ENCODE data around the gene TASL.
"Not testable (repeated sequence)": the region's sequence is repeated elsewhere in the genome, so short reads cannot be mapped to it uniquely, and the experiment has no call there.

TASL gene

DNA sequence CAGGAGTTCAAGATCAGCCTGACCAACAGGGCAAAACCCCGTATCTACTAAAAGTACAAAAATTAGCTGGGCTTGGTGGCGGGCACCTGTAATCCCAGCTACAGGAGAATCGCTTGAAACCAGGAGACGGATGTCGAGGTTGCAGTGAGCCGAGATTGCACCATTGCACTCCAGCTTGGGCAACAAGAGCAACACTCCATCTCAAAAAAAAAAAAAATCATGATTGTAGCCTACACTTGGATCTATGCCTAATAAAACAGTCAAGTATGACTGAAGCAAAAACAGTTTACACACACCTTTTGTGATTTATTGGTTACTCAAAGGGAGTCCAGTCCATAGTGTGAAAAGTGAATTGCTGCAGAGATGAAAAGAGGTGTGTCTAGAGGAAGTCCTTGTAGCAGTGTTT is 34.7 kb upstream of the TASL start:
- H3K23ac ChIP-seq (ENCODE audit: low read length), result no peak overlapping the region
- H3K18ac ChIP-seq (ENCODE audit: low read length), result no peak overlapping the region
- no peaks in the 10 kb centered on the region for H3K79me1 ChIP-seq (ENCODE audit: low read length)
- no peaks in the 10 kb centered on the region for H3K36me3 ChIP-seq (ENCODE audit: control insufficient read depth in 1 of 2, insufficient read depth in 2 of 2, low read length in 2 of 2)
- H2BK5ac ChIP-seq (ENCODE audit: low read depth, low read length, poor library complexity), result no peak overlapping the region
- H4K12ac ChIP-seq (ENCODE audit: low read depth, low read length), result no peak overlapping the region
- H3K79me2 ChIP-seq (ENCODE audit: control insufficient read depth, insufficient read depth, low read length, poor library complexity), result no peaks in the 10 kb centered on the region
- DNase-seq, result no peak
- no peak overlapping the region for H3K4ac ChIP-seq (ENCODE audit: low read depth, low read length)
- H2AK5ac ChIP-seq (ENCODE audit: low read length), result no peak overlapping the region
- H2AFZ ChIP-seq (ENCODE audit: insufficient read depth, low read length, poor library complexity), result no peak overlapping the region
- no peaks in the 10 kb centered on the region for H3K4me1 ChIP-seq (ENCODE audit: control insufficient read depth in 1 of 2, insufficient read depth in 2 of 2, low read length in 2 of 2)
- H3K27ac ChIP-seq (ENCODE audit: low read depth, low read length), result no peak overlapping the region
- H4K8ac ChIP-seq (ENCODE audit: low read depth, low read length), result no peak overlapping the region
- H4K91ac ChIP-seq (ENCODE audit: low read depth, low read length), result no peak overlapping the region
- H3K4me2 ChIP-seq (ENCODE audit: low read length), result no peak overlapping the region
- no CpG with 5 or more reads among the region's 6 CpGs for WGBS (ENCODE audit: extremely low coverage, insufficient coverage, insufficient read length)
- H3K14ac ChIP-seq (ENCODE audit: low read length), result no peak overlapping the region
- H3K9ac ChIP-seq (ENCODE audit: low read length), result no peak overlapping the region
- H3K9me3 ChIP-seq (ENCODE audit: insufficient read depth, low read depth, low read length), result no peaks in the 10 kb centered on the region
- H2BK12ac ChIP-seq (ENCODE audit: low read length), result no peak overlapping the region
- no peaks in the 10 kb centered on the region for H3K27me3 ChIP-seq (ENCODE audit: insufficient read depth, low read length)
- no peak overlapping the region for H2BK120ac ChIP-seq (ENCODE audit: insufficient read depth, low read length, poor library complexity)
- no peak overlapping the region for H3K4me3 ChIP-seq (ENCODE audit: low read depth, low read length)

DNA sequence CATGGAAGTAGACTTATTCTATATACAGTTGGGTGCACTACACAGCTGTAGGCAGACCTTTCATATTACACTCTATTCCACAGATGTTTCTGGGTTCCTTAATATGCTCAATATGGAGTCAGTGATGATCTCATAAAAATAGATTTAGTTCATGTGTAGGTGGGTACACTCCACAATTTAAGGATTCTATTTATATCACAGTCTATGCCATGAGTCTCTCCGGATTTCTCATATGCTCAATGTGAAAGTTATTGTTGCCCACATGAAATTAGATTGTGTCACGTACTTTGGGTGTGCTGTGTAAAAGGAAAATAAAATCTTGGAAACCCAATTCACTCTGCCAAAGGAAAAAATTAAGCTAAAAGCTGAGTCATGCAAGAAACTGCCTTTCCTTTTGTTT is 32.5 kb upstream of the TASL start:
- no peak overlapping the region for H3K4me2 ChIP-seq (ENCODE audit: low read length)
- no peak overlapping the region for H4K91ac ChIP-seq (ENCODE audit: low read depth, low read length)
- H3K9ac ChIP-seq (ENCODE audit: low read length), result no peak overlapping the region
- H3K9me3 ChIP-seq (ENCODE audit: insufficient read depth, low read depth, low read length), result no peaks in the 10 kb centered on the region
- no peaks in the 10 kb centered on the region for H3K79me1 ChIP-seq (ENCODE audit: low read length)
- H4K12ac ChIP-seq (ENCODE audit: low read depth, low read length), result no peak overlapping the region
- H4K8ac ChIP-seq (ENCODE audit: low read depth, low read length), result no peak overlapping the region
- no peak overlapping the region for H3K4me3 ChIP-seq (ENCODE audit: low read depth, low read length)
- no peak overlapping the region for H2BK5ac ChIP-seq (ENCODE audit: low read depth, low read length, poor library complexity)
- H3K27me3 ChIP-seq (ENCODE audit: insufficient read depth, low read length), result no peaks in the 10 kb centered on the region
- no peak overlapping the region for H3K23ac ChIP-seq (ENCODE audit: low read length)
- H3K14ac ChIP-seq (ENCODE audit: low read length), result no peak overlapping the region
- H3K4ac ChIP-seq (ENCODE audit: low read depth, low read length), result no peak overlapping the region
- H3K27ac ChIP-seq (ENCODE audit: low read depth, low read length), result no peak overlapping the region
- no peak overlapping the region for H3K18ac ChIP-seq (ENCODE audit: low read length)
- no peak for DNase-seq
- no peaks in the 10 kb centered on the region for H3K4me1 ChIP-seq (ENCODE audit: control insufficient read depth in 1 of 2, insufficient read depth in 2 of 2, low read length in 2 of 2)
- no peaks in the 10 kb centered on the region for H3K36me3 ChIP-seq (ENCODE audit: control insufficient read depth in 1 of 2, insufficient read depth in 2 of 2, low read length in 2 of 2)
- no peak overlapping the region for H2AK5ac ChIP-seq (ENCODE audit: low read length)
- no peak overlapping the region for H2BK12ac ChIP-seq (ENCODE audit: low read length)
- no peaks in the 10 kb centered on the region for H3K79me2 ChIP-seq (ENCODE audit: control insufficient read depth, insufficient read depth, low read length, poor library complexity)
- no CpG with 5 or more reads among the region's 2 CpGs for WGBS (ENCODE audit: extremely low coverage, insufficient coverage, insufficient read length)
- H2AFZ ChIP-seq (ENCODE audit: insufficient read depth, low read length, poor library complexity), result no peak overlapping the region
- H2BK120ac ChIP-seq (ENCODE audit: insufficient read depth, low read length, poor library complexity), result no peak overlapping the region

DNA sequence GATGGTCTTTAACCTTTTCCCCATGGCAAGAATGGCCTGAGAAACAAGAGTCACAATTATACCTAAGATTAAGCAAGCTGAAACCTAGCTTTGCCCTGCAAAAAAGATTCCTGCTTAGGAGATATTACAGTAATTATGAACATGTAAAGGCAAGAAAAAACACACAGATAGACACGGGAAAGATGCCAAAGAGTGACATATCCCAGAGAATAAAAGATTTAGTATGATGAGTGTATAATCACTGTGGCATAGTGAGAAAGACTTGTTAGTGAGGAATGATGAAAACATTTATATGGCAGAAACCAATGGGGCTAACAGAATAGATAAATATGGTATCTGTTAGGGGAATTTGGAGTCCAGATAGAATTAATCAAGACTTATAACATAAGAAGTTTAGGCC is 29.6 kb upstream of the TASL start:
- no peak for DNase-seq

DNA sequence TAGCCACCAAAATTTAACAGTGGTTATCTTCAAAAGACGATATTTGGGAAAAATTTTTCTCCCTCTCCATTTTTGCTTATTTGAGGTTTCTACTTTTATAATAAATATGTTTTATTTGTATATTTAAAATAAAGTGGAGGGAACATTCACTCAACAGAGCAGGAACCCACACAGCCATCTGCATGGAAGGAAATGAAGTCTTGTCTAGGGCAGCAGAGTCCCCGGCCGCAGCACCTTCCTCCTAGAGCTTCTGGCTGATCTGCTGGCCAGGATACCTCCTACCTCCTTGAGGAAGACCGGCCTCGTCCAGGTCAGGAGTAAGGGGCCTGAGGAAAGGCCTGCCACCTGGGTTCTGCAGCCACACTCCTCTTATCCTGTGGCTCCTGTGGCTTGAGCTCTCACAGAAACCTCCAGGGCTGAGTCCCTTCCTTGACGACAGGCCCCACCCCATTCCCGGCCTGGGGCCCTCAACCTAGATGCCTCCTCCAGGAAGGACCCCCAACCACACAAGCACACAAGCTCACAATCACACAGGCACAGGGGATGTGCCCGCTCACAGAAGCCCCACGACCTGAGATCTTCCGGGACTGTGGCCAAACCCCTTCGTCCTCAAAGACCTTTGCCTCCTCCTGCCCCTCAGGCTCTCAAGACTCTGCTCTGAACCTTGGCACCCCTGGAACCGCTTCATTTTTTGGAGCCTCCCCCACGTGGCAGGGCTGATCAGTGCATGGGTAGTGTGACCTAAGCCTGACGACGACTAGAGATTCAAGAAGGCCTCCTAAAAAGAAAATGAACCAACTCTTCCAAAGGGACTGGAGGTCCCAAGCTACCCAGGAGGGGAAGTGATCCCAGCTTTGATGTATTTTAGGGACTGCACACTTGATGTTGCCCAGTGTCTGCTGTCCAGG is 23.0 kb upstream of the TASL start:
- not testable (repeated sequence) for H4K8ac ChIP-seq (ENCODE audit: low read depth, low read length); H3K79me2 ChIP-seq (ENCODE audit: control insufficient read depth, insufficient read depth, low read length, poor library complexity); H4K91ac ChIP-seq (ENCODE audit: low read depth, low read length); H3K36me3 ChIP-seq (ENCODE audit: control insufficient read depth in 1 of 2, insufficient read depth in 2 of 2, low read length in 2 of 2); H2BK5ac ChIP-seq (ENCODE audit: low read depth, low read length, poor library complexity); H3K4me3 ChIP-seq (ENCODE audit: low read depth, low read length); H3K4me2 ChIP-seq (ENCODE audit: low read length); H2BK120ac ChIP-seq (ENCODE audit: insufficient read depth, low read length, poor library complexity); H3K9ac ChIP-seq (ENCODE audit: low read length); H3K18ac ChIP-seq (ENCODE audit: low read length); H3K14ac ChIP-seq (ENCODE audit: low read length); H3K4me1 ChIP-seq (ENCODE audit: control insufficient read depth in 1 of 2, insufficient read depth in 2 of 2, low read length in 2 of 2); H3K79me1 ChIP-seq (ENCODE audit: low read length); H2BK12ac ChIP-seq (ENCODE audit: low read length); H3K9me3 ChIP-seq (ENCODE audit: insufficient read depth, low read depth, low read length); H3K23ac ChIP-seq (ENCODE audit: low read length); H3K27ac ChIP-seq (ENCODE audit: low read depth, low read length); H3K4ac ChIP-seq (ENCODE audit: low read depth, low read length); H2AK5ac ChIP-seq (ENCODE audit: low read length); H2AFZ ChIP-seq (ENCODE audit: insufficient read depth, low read length, poor library complexity); DNase-seq; H3K27me3 ChIP-seq (ENCODE audit: insufficient read depth, low read length); H4K12ac ChIP-seq (ENCODE audit: low read depth, low read length)
- no CpG with 5 or more reads among the region's 15 CpGs for WGBS (ENCODE audit: extremely low coverage, insufficient coverage, insufficient read length)

More for the DNA sequence above, 29.6 kb upstream of the TASL start:
- Histone ChIP-seq H3K4me2 (ENCODE audit: low read length) (no peak overlapping the region), H3K14ac (ENCODE audit: low read length) (no peak overlapping the region), H2AK5ac (ENCODE audit: low read length) (no peak overlapping the region), H3K4me1 (ENCODE audit: control insufficient read depth in 1 of 2, insufficient read depth in 2 of 2, low read length in 2 of 2) (no peaks in the 10 kb centered on the region), H2BK12ac (ENCODE audit: low read length) (no peak overlapping the region), H3K18ac (ENCODE audit: low read length) (no peak overlapping the region), H3K9ac (ENCODE audit: low read length) (no peak overlapping the region), H3K27ac (ENCODE audit: low read depth, low read length) (no peak overlapping the region), H3K4me3 (ENCODE audit: low read depth, low read length) (no peak overlapping the region), H3K27me3 (ENCODE audit: insufficient read depth, low read length) (no peaks in the 10 kb centered on the region), H4K12ac (ENCODE audit: low read depth, low read length) (no peak overlapping the region), H3K79me2 (ENCODE audit: control insufficient read depth, insufficient read depth, low read length, poor library complexity) (no peaks in the 10 kb centered on the region), H3K23ac (ENCODE audit: low read length) (no peak overlapping the region), H4K91ac (ENCODE audit: low read depth, low read length) (no peak overlapping the region), H3K79me1 (ENCODE audit: low read length) (no peaks in the 10 kb centered on the region), H2BK120ac (ENCODE audit: insufficient read depth, low read length, poor library complexity) (no peak overlapping the region), H2AFZ (ENCODE audit: insufficient read depth, low read length, poor library complexity) (no peak overlapping the region), H3K9me3 (ENCODE audit: insufficient read depth, low read depth, low read length) (no peaks in the 10 kb centered on the region), H3K4ac (ENCODE audit: low read depth, low read length) (no peak overlapping the region), H2BK5ac (ENCODE audit: low read depth, low read length, poor library complexity) (no peak overlapping the region), H4K8ac (ENCODE audit: low read depth, low read length) (no peak overlapping the region), H3K36me3 (ENCODE audit: control insufficient read depth in 1 of 2, insufficient read depth in 2 of 2, low read length in 2 of 2) (no peaks in the 10 kb centered on the region)
- whole genome bisulfite sequencing (ENCODE audit: extremely low coverage, insufficient coverage, insufficient read length), result no CpG with 5 or more reads among the region's 1 CpG

Data from trophoblast cell (in vitro differentiated cells and primary cell).